GM19463 (cell line): Measurements from ENCODE around the gene PTAR1.
"Not testable (repeated sequence)": the region's sequence is repeated elsewhere in the genome, so short reads cannot be mapped to it uniquely, and the experiment has no call there.

Experiments used
- ATAC-seq: cut with Tn5 transposase; IDR thresholded peaks from one replicate; pipeline ENCODE4 v1.9.1; 2021; ENCODE audit warnings: mild to moderate bottlenecking, moderate library complexity; ENCODE audit not compliant: unreplicated experiment

Gene PTAR1

GRCh38 chr9:69759421-69760277 lies at the start of gene PTAR1:
PTAR1 (minus strand) TSS chr9:69760011; CDS start chr9:69759938, 73 bp downstream.
- peak; percentile 88 for ATAC-seq

DNA sequence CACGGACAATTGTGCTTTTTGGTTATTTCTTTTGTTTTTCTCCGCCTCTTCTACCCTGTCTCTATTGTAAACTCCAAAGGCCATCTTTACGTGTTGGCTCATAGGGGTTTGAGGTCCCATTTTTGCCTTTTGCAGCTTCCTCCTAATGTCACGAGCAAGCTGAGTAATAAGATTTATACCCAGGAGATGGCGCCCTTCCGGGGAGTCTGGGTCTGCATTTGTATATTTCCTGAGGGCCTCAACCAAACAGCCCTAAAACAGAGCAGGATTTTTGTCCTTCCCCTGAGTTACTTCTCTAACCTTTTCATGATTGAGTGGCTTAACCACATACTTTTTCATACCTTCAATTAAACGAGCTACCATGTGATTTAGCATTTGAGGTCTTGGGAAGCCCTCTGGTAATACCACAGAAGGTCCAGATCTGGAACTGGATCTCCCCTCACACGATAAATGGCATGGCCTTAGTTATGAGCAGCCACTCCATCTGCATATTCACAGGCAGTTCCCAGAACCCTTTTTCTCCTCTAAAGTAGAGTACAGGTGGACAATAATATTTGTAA lies 49.6 kb upstream of the PTAR1 start:
- ATAC-seq: no peak

DNA sequence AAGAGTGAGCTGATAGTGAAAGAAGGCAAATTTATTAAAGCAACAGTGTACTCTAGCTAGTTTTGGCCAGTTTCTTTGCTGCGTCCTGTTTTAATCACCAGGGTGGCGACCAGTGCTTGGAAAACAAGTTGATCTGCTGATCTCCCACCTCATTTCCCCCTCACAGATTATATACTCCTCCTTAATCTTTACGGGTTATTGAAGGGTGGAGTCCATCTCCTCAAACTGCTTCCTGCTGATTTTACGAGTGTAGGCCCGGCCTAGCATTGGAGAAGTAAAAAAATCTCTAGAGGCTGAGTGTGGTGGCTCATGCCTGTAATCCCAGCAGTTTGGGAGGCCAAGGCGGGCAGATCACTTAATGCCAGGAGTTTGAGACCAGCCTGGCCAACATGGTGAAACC lies 46.8 kb upstream of the PTAR1 start:
- ATAC-seq: no peak

DNA sequence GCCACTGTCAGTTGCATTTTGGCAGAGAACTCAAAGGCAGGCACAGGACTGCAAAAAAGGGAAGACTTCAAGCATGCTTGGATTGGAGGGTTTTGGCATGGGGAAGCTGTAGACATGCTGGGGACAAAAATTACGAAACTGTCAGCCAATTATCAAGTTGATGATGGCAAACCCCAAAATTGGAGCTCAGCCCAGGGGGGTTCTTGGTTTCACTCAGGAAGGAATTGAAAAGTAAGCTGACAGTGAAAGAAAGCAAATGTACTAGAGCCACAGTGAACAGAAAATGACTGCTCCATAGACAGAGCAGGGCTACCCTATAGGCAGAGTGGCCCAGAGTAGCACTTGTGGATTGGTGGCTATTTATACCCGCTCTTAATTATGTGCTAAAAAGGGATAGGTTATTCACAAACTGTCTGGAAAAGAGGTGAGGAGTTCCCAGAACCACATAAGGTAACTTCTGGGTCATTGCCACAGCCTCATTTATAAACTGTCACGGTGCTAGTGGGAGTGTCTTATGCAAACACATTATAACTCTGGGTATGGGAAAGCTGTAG lies 46.2 kb upstream of the PTAR1 start:
- no peak for ATAC-seq

DNA sequence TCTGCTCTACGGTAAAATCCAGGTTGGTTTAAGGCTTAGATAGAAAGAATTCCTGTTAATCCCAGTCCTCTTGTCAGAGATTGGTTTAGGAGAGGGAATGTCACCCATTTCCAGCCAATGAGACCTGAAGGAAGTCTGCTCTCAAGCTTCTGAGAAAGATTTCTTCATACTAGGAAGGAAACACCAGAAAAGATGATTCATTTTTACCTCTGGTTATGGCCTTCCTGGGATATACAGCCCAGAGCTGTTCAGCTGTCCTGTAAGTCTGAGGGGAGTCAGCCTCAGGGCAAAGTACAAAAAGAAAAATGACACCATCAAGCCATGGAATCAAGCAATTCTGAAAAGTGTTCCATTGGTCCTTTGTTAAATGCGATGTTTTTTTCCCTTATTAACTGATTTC lies 42.2 kb upstream of the PTAR1 start:
- no peak for ATAC-seq

DNA sequence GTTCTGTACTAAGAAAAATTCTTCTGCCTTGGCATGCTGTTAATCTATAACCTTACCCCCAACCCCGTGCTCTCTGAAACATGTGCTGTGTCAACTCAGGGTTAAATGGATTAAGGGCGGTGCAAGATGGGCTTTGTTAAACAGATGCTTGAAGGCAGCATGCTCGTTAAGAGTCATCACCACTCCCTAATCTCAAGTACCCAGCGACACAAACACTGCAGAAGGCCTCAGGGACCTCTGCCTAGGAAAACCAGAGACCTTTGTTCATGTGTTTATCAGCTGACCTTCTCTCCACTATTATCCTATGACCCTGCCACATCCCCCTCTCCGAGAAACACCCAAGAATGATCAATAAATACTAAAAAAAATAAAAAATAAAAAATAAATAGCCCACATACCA lies 40.2 kb upstream of the PTAR1 start:
- ATAC-seq: not testable (repeated sequence)

GRCh38 chr9:69799521-69799920 lies 39.7 kb upstream of the PTAR1 start:
- not testable (repeated sequence) for ATAC-seq

- ATAC-seq: no peak
These were observed 38.9 kb upstream of the PTAR1 start for GRCh38 chr9:69798744-69799143.

GRCh38 chr9:69797675-69798074 lies 37.9 kb upstream of the PTAR1 start:
- ATAC-seq: no peak

DNA sequence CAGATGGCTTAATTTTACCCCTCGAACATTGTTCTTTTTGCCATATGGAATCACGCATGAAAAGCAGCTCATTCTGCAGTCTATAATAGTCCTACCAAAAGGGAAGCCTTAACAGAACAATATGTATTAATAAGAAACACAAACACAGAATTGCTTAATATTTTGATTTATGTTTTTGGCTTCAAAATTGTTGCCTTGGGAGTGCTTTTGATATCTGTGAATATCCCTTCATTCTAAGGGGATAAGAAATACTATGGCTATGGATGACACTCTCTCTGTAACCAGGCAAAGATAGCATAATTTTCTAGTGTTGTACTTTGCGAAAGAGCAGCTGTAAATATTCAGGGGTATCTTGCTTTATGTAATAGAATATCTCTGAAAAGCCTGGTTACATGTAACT lies 34.5 kb upstream of the PTAR1 start:
- ATAC-seq: no peak

DNA sequence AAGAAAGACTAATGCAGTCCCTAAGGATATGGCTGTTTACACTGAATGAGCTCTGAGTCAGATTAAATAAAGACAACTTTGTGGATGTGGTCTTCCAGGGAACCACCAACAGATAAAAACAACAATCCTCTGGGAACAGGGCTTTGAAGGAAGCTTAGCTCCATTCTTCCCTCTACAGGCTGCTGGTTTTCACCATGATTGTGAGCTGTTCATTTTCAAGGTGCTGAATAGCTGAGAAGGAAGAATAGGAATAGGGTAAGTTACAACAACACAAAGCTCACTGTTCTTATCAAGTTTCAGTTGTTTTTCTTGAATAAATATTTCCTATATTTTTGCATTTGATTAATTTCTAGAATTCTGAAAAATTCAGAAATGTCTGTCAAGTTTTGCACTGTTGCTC lies 25.9 kb upstream of the PTAR1 start:
- ATAC-seq: no peak

DNA sequence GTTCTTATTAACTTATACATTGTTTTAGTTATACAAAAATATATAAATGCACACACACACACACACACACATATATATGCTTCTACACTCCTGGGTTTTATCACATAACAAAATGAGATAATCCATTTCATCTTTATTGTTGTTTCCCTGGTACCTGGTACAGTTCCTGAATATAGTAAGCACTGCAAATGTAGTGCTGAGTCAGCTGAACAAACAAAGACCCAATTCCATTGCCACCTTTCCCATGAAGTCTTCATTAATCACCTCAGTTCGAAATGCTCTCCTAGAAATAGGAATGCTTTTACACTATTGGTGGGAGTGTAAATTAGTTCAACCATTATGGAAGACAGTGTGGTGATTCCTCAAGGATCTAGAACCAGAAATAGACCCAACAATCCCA lies 13.4 kb upstream of the PTAR1 start:
- no peak for ATAC-seq

- no peak for ATAC-seq
These were observed 12.1 kb upstream of the PTAR1 start for GRCh38 chr9:69771775-69772418.

DNA sequence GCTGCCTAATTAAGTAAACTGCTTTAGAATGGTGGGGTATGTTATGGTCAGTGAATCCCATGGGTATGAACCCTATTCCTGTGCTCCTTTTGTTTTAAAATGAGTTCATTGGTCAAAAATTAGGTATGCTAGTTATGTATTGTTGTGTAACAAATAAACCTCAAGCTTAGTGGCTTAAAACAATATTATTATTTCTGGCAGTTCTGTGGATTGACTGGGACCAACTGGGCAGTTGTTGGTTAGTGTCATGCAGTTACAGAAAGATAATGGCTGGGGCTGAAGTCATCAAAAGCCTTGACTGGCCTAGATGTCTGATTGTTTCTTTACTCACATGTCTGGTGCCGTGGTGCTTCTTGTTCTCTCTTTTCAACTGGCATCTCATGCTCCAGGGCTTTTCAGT lies 8.9 kb upstream of the PTAR1 start:
- no peak for ATAC-seq

- no peak for ATAC-seq
These were observed 8.3 kb upstream of the PTAR1 start for GRCh38 chr9:69768101-69768500.

DNA sequence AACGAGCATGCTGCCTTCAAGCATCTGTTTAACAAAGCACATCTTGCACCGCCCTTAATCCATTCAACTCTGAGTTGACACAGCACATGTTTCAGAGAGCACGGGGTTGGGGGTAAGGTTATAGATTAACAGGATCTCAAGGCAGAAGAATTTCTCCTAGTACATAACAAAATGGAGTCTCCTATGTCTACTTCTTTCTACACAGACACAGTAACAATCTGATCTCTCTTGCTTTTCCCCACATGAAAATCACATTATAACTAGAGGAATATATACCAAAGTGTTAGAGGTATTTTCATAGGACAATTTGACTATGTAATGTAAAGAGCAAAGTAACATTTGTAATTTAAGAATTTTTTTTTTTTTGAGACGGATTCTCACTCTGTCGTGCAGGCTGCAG lies 4.1 kb upstream of the PTAR1 start:
- ATAC-seq: not testable (repeated sequence)

DNA sequence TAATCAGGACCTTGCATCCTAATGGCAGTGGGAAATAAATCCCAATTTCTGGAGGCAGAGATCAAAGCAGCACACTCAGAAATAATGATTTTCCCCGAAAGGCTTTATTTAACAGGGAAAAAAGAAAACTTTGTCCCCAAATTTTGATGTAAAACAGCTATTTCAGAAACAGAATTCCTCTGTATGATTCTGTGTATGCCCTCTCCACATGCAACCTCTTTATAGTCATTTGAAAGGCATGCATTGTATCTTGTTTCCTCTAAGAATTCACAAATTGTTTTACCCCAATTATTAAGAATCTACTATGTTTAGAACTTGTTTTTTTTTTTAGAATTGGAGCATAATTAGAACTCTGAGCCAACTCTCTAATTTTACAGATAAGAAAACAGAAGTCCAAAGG lies 2.7 kb upstream of the PTAR1 start:
- no peak for ATAC-seq

DNA sequence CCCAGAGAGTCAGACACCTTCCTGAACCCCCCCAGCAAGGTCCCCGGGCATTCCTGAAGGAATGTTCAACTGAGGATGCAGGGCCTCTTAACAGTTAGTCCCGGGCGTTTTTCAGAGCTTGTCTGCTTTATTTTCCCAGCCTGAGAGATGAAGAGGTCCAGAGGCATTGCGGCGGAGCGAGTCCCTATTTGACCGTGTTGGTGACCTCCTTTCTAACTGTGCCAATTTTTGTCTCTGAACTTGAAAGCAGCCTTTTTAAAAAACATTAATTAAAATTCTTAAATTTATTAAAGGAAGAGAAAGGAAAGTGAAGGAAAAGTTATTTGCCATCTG lies 433 bp upstream of the PTAR1 start:
- ATAC-seq: peak; percentile 1

DNA sequence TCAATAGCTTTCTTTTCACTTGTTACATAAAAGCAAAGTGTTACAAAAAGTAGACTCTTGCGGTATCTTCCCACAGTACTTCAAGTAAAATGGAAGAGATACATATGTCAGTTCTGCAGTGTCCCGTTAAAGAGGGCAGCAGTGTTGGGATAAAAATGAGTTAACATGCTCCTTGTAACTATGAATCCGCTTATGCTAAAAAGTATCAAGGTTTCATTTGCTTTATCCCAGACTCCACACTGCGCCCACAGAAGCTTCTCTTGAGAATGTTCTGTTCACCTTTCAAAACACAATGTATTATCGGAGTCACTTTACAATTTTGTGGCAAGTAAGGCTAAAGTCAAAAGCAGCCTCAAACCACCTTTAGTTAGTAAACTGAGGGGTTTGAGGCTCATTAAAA lies 790 bp downstream of the PTAR1 start:
- ATAC-seq: no peak

GRCh38 chr9:69757996-69758675 lies 1.7 kb downstream of the PTAR1 start:
- ATAC-seq: no peak

GRCh38 chr9:69755205-69755604 lies 4.6 kb downstream of the PTAR1 start:
- ATAC-seq: no peak
